Large intestine (tissue), 3 donors: ENCODE results near the gene LRRN3. TPM values are rescaled to one million over a fixed set of nuclear protein-coding genes. Genes with fewer than 3 reads are reported as not detected.

Experiments
- DNase-seq, 2 donors: peaks; one replicate each; pipeline versions ENCODE4 v3.0.0 to v3.0.0-alpha.2; 2013
- H3K27ac ChIP-seq: one replicate; pipeline ENCODE4 v1.5.1; 2013; ENCODE audit warnings: low read length
- H3K27me3 ChIP-seq: 2 replicates; pipeline ENCODE4 v1.6.1; 2013; ENCODE audit warnings: low read length; ENCODE audit not compliant: control insufficient read depth, insufficient read depth
- H3K36me3 ChIP-seq: 2 replicates; pipeline ENCODE4 v1.6.1; 2013; ENCODE audit warnings: low read length; ENCODE audit not compliant: control insufficient read depth, insufficient read depth
- H3K4me1 ChIP-seq: one replicate; pipeline ENCODE4 v1.6.1; 2013; ENCODE audit warnings: low read length; ENCODE audit not compliant: control insufficient read depth, insufficient read depth
- H3K4me3 ChIP-seq: one replicate; pipeline ENCODE4 v1.5.1; 2013; ENCODE audit warnings: low read length
- H3K9me3 ChIP-seq: one replicate; pipeline ENCODE4 v1.6.1; 2013; ENCODE audit warnings: mild to moderate bottlenecking, low read depth, low read length, moderate library complexity; ENCODE audit not compliant: control insufficient read depth
- WGBS: methylation state at CpG from one replicate; pipeline ENCODE4 v1.1.5; 2013; ENCODE audit warnings: low lambda C conversion rate; ENCODE audit not compliant: insufficient coverage; 5-methylcytosine and 5-hydroxymethylcytosine counted together
- polyA plus RNA-seq: library from polyadenylated mRNA; unstranded; fragments of 120-200 nt; gene quantifications from one replicate; pipeline ENCODE4 v1.2.1, GENCODE V29; 2013

LRRN3 gene
- polyA plus RNA-seq, 1 donor, result 7.1 TPM

DNA sequence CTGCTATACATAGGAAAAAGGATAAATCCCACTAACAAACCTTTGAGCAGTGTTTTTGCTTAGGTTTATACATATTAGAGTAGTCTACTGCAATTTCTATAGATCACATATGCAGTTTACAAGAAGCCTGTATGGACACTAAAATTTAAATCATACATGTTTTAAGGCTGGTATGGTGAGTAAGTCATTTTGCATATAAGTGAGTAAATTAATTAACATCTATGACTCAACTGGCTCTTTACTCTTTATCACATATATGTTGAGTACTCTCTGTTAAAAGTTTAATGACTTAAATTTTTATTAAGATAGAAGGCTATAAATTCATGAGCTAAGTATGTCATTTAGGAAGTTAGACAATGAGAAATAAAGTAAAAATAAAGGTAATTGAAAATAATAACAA, 69.4 kb downstream of the LRRN3 start:
- Histone ChIP-seq H3K4me3 (no peak overlapping the region), H3K4me1 (no peaks in the 10 kb centered on the region), H3K27me3 (no peaks in the 10 kb centered on the region), H3K9me3 (peaks cover 2% of the 10 kb centered on the region), H3K36me3 (no peaks in the 10 kb centered on the region), H3K27ac (no peak overlapping the region)
- no peak for DNase-seq

DNA sequence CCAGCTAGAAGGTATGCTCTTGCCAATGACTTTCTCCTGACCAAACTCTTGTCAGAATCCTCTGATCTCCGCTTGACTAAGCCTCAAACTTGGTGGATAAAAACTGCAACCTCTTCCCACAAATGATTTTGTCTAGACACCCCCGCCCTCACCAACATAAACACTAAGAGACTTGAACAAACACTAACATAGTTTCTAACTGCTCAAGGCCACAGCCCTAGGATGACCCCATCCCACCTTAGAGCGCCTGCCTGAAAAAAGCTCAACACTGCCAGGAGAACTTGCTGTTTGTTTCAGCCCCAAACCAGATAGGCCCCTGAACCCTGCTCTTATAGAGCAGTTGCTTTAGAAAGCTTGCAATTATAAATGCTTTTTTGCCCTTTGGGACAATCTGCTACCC, 71.8 kb downstream of the LRRN3 start:
- no peaks in the 10 kb centered on the region for H3K4me1 ChIP-seq
- H3K9me3 ChIP-seq, result peaks cover 2% of the 10 kb centered on the region
- no peak overlapping the region for H3K27ac ChIP-seq
- no peak for DNase-seq
- WGBS, result no CpG with 5 or more reads among the region's 3 CpGs
- no peak overlapping the region for H3K4me3 ChIP-seq
- no peaks in the 10 kb centered on the region for H3K27me3 ChIP-seq
- no peaks in the 10 kb centered on the region for H3K36me3 ChIP-seq

DNA sequence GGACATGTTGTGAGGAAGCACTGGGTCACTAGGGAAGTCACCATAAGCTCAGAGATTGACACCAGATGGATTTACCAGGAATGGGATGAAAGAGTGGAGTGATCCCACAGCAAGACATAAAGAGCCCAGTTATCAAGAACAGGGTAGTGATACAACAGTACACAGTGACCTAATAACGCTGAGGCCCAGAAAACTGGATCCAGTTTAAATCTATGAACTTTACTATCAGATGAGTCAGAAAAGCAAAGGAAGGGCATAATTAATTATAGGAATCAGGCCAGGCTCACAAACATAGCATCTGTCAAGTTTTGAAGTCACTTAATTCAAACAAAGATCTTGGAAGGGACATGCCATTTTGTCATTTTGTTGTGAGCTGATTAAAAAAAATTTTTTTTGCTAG, 73.5 kb downstream of the LRRN3 start:
- Histone ChIP-seq H3K4me1 (no peaks in the 10 kb centered on the region), H3K27me3 (no peaks in the 10 kb centered on the region), H3K9me3 (peaks cover 2% of the 10 kb centered on the region), H3K27ac (no peak overlapping the region), H3K4me3 (no peak overlapping the region), H3K36me3 (no peaks in the 10 kb centered on the region)
- WGBS, result no CpG with 5 or more reads among the region's 1 CpG
- no peak for DNase-seq

- no peaks in the 10 kb centered on the region for H3K36me3 ChIP-seq
- WGBS, result no CpG with 5 or more reads among the region's 2 CpGs
- H3K4me3 ChIP-seq, result no peak overlapping the region
- H3K27ac ChIP-seq, result no peak overlapping the region
- peaks cover 2% of the 10 kb centered on the region for H3K9me3 ChIP-seq
- peak; percentile 18 to 31 for DNase-seq
- no peaks in the 10 kb centered on the region for H3K27me3 ChIP-seq
- H3K4me1 ChIP-seq, result no peaks in the 10 kb centered on the region
These were observed 77.3 kb downstream of the LRRN3 start for GRCh38 chr7:111168182-111168581.

DNA sequence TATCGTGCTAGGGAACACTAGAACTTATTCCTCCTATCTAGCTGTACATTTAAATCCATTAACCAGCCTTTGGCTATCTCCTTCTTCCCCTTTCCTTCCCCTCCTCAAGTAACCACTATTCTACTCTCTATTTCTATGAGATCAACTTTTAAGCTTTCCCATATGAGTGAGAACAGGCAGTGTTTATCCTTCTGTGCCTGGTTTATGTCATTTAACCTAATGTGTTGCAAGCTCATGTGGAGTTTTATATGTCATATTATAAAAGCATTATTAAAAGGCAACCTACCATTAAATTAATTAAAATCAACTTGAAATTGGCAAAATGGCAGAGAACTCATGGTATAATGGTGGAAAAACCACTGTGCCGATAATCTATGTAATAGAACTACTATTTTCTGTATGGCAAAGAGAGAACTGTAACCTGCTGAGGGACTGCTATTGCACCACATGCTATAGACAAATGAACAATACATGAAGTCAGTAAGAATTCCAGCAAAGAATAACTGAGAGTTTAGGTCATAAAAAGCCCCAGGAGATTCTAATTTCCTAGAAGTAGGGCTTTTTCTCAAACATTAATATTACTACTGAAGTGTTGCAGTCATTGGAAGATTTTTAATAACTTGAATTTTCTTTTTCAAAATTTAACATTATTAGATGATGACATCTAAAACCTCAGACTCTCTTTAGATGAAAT, 81.8 kb downstream of the LRRN3 start:
- WGBS, result 90% methylated on average over 1 of the region's 2 CpGs
- Histone ChIP-seq H3K27ac (no peak overlapping the region), H3K9me3 (no peaks in the 10 kb centered on the region), H3K4me3 (no peak overlapping the region), H3K36me3 (no peaks in the 10 kb centered on the region), H3K27me3 (no peaks in the 10 kb centered on the region), H3K4me1 (no peaks in the 10 kb centered on the region)
- DNase-seq, result no peak

GRCh38 chr7:111173528-111173927, 82.6 kb downstream of the LRRN3 start:
- DNase-seq, result no peak
- H3K4me3 ChIP-seq, result no peak overlapping the region
- H3K9me3 ChIP-seq, result no peaks in the 10 kb centered on the region
- WGBS, result 100% methylated on average over 1 of the region's 2 CpGs
- H3K27ac ChIP-seq, result no peak overlapping the region
- no peaks in the 10 kb centered on the region for H3K36me3 ChIP-seq
- H3K4me1 ChIP-seq, result no peaks in the 10 kb centered on the region
- H3K27me3 ChIP-seq, result no peaks in the 10 kb centered on the region

GRCh38 chr7:111173990-111174389, 83.1 kb downstream of the LRRN3 start:
- no peaks in the 10 kb centered on the region for H3K9me3 ChIP-seq
- WGBS, result 100% methylated on average over 1 of the region's 2 CpGs
- H3K36me3 ChIP-seq, result no peaks in the 10 kb centered on the region
- no peak overlapping the region for H3K4me3 ChIP-seq
- H3K27me3 ChIP-seq, result no peaks in the 10 kb centered on the region
- DNase-seq, result no peak
- no peak overlapping the region for H3K27ac ChIP-seq
- H3K4me1 ChIP-seq, result no peaks in the 10 kb centered on the region

GRCh38 chr7:111174510-111174909, 83.6 kb downstream of the LRRN3 start:
- Histone ChIP-seq H3K9me3 (no peaks in the 10 kb centered on the region), H3K27me3 (no peaks in the 10 kb centered on the region)

More at GRCh38 chr7:111174510-111174909, 83.6 kb downstream of the LRRN3 start:
- H3K4me1 ChIP-seq, result no peaks in the 10 kb centered on the region
- no peak for DNase-seq
- 75% methylated on average over 2 of the region's 3 CpGs for WGBS
- no peak overlapping the region for H3K27ac ChIP-seq
- H3K4me3 ChIP-seq, result no peak overlapping the region
- H3K36me3 ChIP-seq, result no peaks in the 10 kb centered on the region
